Measurements from ENCODE around the gene CYP4F11. TPM values are rescaled to one million over a fixed set of nuclear protein-coding genes. Genes with fewer than 3 reads are reported as not detected.

The CYP4F11 gene
- total and polyA plus RNA-seq, 12 donors: 0.09 to 2.1 (median 0.56) TPM; not detected in 4

- Histone ChIP-seq H3K36me3 (no peaks in the 10 kb centered on the region), H3K4me3 (no peak overlapping the region), H3K4me1 (peaks cover 0 to 3% (median 0%) of the 10 kb centered on the region in 9 donors), H3K27me3 (peaks cover 0 to 45% (median 25%) of the 10 kb centered on the region in 7 donors), H3K27ac (no peak overlapping the region), H3K9me3 (no peaks in the 10 kb centered on the region)
- intact Hi-C loops (cut with DNase I): loop anchor here in 8 of 10 donors (1.0 to 10.0 kb wide), 7 partner anchors 238 to 288 kb away; no protein-coding TSS in a partner anchor
- WGBS, 2 donors: 57 to 65% methylated on average over 9 of the region's 9 CpGs
- DNase-seq: no peak
- TF ChIP-seq CTCF (IDR thresholded peaks at IDR 0.05): no peak
- no peak for ATAC-seq
Measured at GRCh38 chr19:15869873-15870272, 64.5 kb downstream of the CYP4F11 start.

GRCh38 chr19:15869109-15869555 lies 65.2 kb downstream of the CYP4F11 start:
- Histone ChIP-seq H3K27ac (no peak overlapping the region), H3K4me1 (peaks cover 0 to 3% (median 0%) of the 10 kb centered on the region in 9 donors), H3K4me3 (no peak overlapping the region), H3K36me3 (no peaks in the 10 kb centered on the region), H3K27me3 (peaks cover 0 to 44% (median 25%) of the 10 kb centered on the region in 7 donors), H3K9me3 (no peaks in the 10 kb centered on the region)
- intact Hi-C loops (cut with DNase I): loop anchor here in 7 of 10 donors (1.0 to 10.0 kb wide), 7 partner anchors 237 to 287 kb away; no protein-coding TSS in a partner anchor
- ATAC-seq: peak in 4 of 8 donors; percentile 53 to 74 (median 61)
- peak; percentile 33 to 65 (median 55) for TF ChIP-seq CTCF (IDR thresholded peaks at IDR 0.05)
- DNase-seq: peak in 1 of 2 donors; percentile 15
- WGBS, 2 donors: 2% methylated on average over 3 of the region's 3 CpGs

GRCh38 chr19:15866636-15867035 lies 67.7 kb downstream of the CYP4F11 start:
- DNase-seq (no peak), ATAC-seq (no peak)
- H3K27ac ChIP-seq: no peak overlapping the region
- peaks cover 0 to 40% (median 29%) of the 10 kb centered on the region in 7 donors for H3K27me3 ChIP-seq
- TF ChIP-seq CTCF (IDR thresholded peaks at IDR 0.05): no peak
- no peaks in the 10 kb centered on the region for H3K36me3 ChIP-seq
- H3K9me3 ChIP-seq: no peaks in the 10 kb centered on the region
- no peak overlapping the region for H3K4me3 ChIP-seq
- 66 to 69% methylated on average over 5 of the region's 5 CpGs for WGBS, 2 donors
- intact Hi-C loops (cut with DNase I): loop anchor here in 4 of 10 donors (5.0 to 10.0 kb wide), 4 partner anchors 234 to 284 kb away; no protein-coding TSS in a partner anchor
- no peaks in the 10 kb centered on the region for H3K4me1 ChIP-seq

GRCh38 chr19:15864824-15865223 lies 69.5 kb downstream of the CYP4F11 start:
- H3K36me3 ChIP-seq: no peaks in the 10 kb centered on the region
- no peak for TF ChIP-seq CTCF (IDR thresholded peaks at IDR 0.05)
- ATAC-seq (no peak), DNase-seq (no peak)
- H3K4me3 ChIP-seq: no peak overlapping the region
- 53 to 54% methylated on average over 5 of the region's 5 CpGs for WGBS, 2 donors
- no peak overlapping the region for H3K27ac ChIP-seq
- H3K4me1 ChIP-seq: no peaks in the 10 kb centered on the region
- H3K27me3 ChIP-seq: peaks cover 0 to 41% (median 30%) of the 10 kb centered on the region in 7 donors
- intact Hi-C loops (cut with DNase I): loop anchor here in 4 of 10 donors (5.0 to 10.0 kb wide), 4 partner anchors 233 to 283 kb away; no protein-coding TSS in a partner anchor
- no peaks in the 10 kb centered on the region for H3K9me3 ChIP-seq
